Mesothelial cell of epicardium (in vitro differentiated cells): ENCODE results near the gene USP5. TPM values are rescaled to one million over a fixed set of nuclear protein-coding genes. Genes with fewer than 3 reads are reported as not detected.
A peak's percentile ranks its signal among the peaks of the same experiment; 100 is the strongest.
"Not testable (repeated sequence)": the region's sequence is repeated elsewhere in the genome, so short reads cannot be mapped to it uniquely, and the experiment has no call there.

ENCODE experiments used
- DNase-seq, 2 experiments: peaks; one replicate each; pipeline ENCODE4 v3.0.0; 2021; ENCODE audit warnings: low spot score in 2 of 2; ENCODE audit not compliant: unreplicated experiment in 2 of 2
- H3K27ac Mint-ChIP-seq: 2 replicates; pipeline ENCODE4 v1.8.0; 2021; ENCODE audit warnings: mixed read lengths
- H3K27me3 Mint-ChIP-seq: 2 replicates; pipeline ENCODE4 v1.8.0; 2021; ENCODE audit warnings: low read depth, mixed read lengths
- H3K36me3 Mint-ChIP-seq: 2 replicates; pipeline ENCODE4 v1.8.0; 2021; ENCODE audit warnings: mixed read lengths
- H3K4me1 Mint-ChIP-seq: 2 replicates; pipeline ENCODE4 v1.8.0; 2021; ENCODE audit warnings: mixed read lengths
- H3K4me3 Mint-ChIP-seq: 2 replicates; pipeline ENCODE4 v1.8.0; 2021; ENCODE audit warnings: mild to moderate bottlenecking, moderate library complexity, mixed read lengths
- H3K9me3 Mint-ChIP-seq: 2 replicates; pipeline ENCODE4 v1.8.0; 2021; ENCODE audit warnings: mixed read lengths
- total RNA-seq: library from RNA; stranded (reverse); gene quantifications from 3 replicates; pipeline ENCODE4 v1.2.1, GENCODE V29; 2021
- TF ChIP-seq, protein P1 (sequence below): fragments of 200-600 bp; sonication (generic); IDR thresholded peaks from one replicate; pipeline ENCODE4 v1.5.0; 2021; ENCODE audit warnings: antibody characterized with exemption; ENCODE audit not compliant: unreplicated experiment

The USP5 gene
- total RNA-seq, 1 donor from 2014 or later = 119 TPM

DNA sequence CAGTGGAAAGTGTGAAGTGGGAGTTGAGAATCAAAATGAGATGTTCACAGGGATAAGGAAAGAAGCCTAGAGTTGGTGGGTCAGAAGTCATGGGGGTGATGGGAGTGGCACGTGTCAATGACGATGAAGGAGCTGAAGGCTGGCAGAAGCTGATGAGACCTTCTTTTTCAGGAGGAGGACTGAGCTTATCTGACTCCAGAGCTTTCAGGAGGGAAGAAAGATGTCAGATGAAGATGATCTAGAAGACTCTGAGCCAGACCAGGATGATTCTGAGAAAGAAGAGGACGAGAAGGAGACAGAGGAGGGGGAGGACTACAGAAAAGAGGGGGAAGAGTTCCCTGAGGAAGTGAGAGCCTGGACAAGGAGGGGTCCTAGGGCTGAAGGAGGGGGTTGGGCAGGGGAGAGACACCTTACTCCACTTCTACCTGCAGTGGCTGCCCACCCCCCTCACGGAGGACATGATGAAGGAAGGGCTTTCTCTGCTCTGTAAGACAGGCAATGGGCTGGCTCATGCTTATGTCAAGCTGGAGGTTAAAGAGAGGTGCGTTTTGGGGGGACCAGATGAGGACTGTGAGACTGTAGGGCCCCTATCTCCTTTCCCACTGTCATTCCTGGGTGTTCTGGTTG lies 53.6 kb downstream of the USP5 start:
- H3K9me3 Mint-ChIP-seq = no peaks in the 10 kb centered on the region
- no peak overlapping the region for H3K4me3 Mint-ChIP-seq
- DNase-seq = no peak
- TF ChIP-seq, protein P1, sequence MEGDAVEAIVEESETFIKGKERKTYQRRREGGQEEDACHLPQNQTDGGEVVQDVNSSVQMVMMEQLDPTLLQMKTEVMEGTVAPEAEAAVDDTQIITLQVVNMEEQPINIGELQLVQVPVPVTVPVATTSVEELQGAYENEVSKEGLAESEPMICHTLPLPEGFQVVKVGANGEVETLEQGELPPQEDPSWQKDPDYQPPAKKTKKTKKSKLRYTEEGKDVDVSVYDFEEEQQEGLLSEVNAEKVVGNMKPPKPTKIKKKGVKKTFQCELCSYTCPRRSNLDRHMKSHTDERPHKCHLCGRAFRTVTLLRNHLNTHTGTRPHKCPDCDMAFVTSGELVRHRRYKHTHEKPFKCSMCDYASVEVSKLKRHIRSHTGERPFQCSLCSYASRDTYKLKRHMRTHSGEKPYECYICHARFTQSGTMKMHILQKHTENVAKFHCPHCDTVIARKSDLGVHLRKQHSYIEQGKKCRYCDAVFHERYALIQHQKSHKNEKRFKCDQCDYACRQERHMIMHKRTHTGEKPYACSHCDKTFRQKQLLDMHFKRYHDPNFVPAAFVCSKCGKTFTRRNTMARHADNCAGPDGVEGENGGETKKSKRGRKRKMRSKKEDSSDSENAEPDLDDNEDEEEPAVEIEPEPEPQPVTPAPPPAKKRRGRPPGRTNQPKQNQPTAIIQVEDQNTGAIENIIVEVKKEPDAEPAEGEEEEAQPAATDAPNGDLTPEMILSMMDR = no peak
- no peaks in the 10 kb centered on the region for H3K36me3 Mint-ChIP-seq
- H3K27ac Mint-ChIP-seq = no peak overlapping the region
- H3K27me3 Mint-ChIP-seq = no peaks in the 10 kb centered on the region
- no peaks in the 10 kb centered on the region for H3K4me1 Mint-ChIP-seq

DNA sequence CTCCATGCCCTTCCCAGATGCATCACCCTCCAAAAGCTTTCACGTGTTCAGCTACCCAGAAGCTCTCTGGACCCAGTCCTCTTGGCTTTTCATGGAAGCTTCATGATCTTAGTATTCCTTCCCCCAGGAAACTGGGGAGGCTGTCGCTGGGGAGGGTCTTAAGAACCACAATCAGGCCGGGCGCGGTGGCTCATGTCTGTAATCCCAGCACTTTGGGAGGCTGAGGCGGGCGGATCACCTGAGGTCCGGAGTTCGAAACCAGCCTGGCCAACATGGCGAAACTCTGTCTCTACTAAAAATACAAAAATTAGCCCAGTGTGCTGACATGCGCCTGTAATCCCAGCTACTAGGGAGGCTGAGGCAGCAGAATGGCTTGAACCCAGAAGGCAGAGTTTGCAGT lies 56.2 kb downstream of the USP5 start:
- DNase-seq, H3K4me3 Mint-ChIP-seq, H3K9me3 Mint-ChIP-seq, H3K4me1 Mint-ChIP-seq, H3K27ac Mint-ChIP-seq, H3K36me3 Mint-ChIP-seq: not testable (repeated sequence)
- H3K27me3 Mint-ChIP-seq = peaks cover 24% of the 10 kb centered on the region

DNA sequence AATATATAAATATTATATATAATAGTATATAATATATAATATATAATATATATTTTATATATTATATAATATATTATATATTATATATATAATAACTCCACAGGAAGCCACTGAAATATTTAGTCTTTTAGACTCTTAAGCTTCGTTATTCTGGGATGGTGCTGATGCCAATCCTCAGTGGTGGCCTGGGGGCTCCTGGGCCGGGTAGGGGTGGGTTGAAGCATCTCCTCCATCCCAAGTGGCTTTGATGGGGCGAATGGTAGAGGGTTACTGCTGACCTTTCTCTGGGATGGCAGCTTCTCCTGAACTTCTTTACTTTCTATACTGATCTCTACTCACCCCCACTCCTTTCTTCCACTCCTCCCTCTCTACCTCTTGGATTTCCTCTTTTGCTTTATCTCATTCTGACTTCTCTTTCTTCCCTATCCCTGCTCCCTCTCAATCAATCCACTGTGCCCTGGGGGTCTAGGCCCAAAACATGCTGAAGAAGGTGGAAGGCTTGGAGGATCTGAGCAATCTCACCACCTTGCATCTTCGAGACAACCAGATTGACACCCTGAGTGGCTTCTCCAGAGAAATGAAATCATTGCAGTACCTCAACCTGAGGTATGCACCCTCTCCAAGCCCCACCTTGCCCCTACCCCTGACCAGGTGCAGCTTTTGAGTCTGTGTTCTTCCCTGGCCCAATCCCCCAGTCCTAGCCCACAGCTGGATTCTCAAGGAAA lies 57.6 kb downstream of the USP5 start:
- TF ChIP-seq, protein P1 = no peak
- no peak overlapping the region for H3K4me3 Mint-ChIP-seq
- DNase-seq = no peak
- H3K9me3 Mint-ChIP-seq = no peaks in the 10 kb centered on the region
- H3K36me3 Mint-ChIP-seq = no peaks in the 10 kb centered on the region
- H3K4me1 Mint-ChIP-seq = peaks cover 11% of the 10 kb centered on the region
- H3K27ac Mint-ChIP-seq = no peak overlapping the region
- H3K27me3 Mint-ChIP-seq = peaks cover 35% of the 10 kb centered on the region

DNA sequence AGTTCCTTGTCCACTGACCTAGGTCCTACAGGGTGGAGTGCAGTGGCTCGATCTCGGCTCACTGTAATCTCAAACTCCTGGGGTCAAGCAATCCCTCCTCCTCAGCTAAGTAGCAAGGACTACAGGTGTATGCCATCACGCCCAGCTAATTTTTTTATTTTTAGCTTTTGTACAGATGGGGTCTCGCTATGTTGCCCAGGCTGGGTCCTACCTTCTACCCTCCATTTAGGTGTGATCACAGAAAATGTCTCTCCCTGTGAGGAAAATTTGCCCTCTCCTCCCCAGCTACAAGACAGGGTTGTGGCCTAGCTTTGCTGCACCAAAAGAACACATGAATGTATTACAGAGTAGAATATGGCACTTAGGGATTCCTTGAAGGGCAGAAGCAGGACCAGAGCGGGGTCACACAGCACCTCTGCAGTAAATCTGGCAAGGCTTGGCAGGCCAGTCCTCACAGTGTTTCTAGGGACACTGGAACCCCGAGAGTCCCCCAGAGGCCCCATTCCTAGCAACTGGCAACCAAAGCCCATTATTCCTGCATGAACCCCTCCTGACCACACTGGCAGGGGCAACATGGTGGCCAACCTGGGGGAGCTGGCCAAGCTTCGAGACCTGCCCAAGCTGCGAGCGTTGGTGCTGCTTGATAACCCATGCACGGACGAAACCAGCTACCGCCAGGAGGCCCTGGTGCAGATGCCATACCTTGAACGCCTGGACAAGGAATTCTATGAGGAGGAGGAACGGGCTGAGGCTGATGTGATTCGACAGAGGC lies 60.4 kb downstream of the USP5 start:
- no peak for DNase-seq
- no peak overlapping the region for H3K27ac Mint-ChIP-seq
- peak overlapping the region; percentile 32 for H3K4me3 Mint-ChIP-seq
- peaks cover 20% of the 10 kb centered on the region for H3K4me1 Mint-ChIP-seq
- peaks cover 2% of the 10 kb centered on the region for H3K36me3 Mint-ChIP-seq
- H3K9me3 Mint-ChIP-seq = no peaks in the 10 kb centered on the region
- H3K27me3 Mint-ChIP-seq = peaks cover 54% of the 10 kb centered on the region
- TF ChIP-seq, protein P1 = no peak

DNA sequence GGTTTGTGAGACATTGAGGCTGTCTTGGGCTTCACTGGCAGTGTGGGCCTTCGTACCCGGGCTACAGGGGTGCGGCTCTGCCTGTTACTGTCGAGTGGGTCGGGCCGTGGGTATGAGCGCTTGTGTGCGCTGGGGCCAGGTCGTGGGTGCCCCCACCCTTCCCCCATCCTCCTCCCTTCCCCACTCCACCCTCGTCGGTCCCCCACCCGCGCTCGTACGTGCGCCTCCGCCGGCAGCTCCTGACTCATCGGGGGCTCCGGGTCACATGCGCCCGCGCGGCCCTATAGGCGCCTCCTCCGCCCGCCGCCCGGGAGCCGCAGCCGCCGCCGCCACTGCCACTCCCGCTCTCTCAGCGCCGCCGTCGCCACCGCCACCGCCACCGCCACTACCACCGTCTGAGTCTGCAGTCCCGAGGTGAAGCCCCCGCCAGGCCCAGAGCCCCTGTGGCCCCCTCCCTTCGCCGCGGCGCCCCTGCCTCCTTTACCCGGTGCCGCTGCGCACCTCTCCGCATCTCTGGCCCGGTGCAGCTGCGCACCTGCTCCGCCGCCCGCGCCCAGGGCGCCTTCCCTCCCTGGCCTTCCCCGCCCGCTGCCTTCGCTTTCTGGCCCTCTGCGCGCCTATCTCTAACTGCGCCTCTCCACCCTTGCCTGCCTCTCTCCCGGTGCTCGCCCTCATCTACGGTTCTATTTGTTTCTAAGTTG lies 62.4 kb downstream of the USP5 start, which contains the start of gene ENO2:
Gene ENO2 (plus strand): TSS at position 335 of the 701 bp plus-strand sequence. CDS start 1,253 bp downstream, outside the sequence.
- TF ChIP-seq, protein P1 = no peak
- H3K27me3 Mint-ChIP-seq = peaks cover 54% of the 10 kb centered on the region
- peaks cover 20% of the 10 kb centered on the region for H3K4me1 Mint-ChIP-seq
- no peaks in the 10 kb centered on the region for H3K9me3 Mint-ChIP-seq
- peaks cover 2% of the 10 kb centered on the region for H3K36me3 Mint-ChIP-seq
- DNase-seq = peak in 1 of 2 experiments; percentile 71
- peak within 1 kb of the TSS; percentile 36 for H3K27ac Mint-ChIP-seq
- H3K4me3 Mint-ChIP-seq = peak within 1 kb of the TSS; percentile 82
